Measurements from ENCODE around the gene ACOT12.
A peak's percentile ranks its signal among the peaks of the same experiment; 100 is the strongest.
"Not testable (repeated sequence)": the region's sequence is repeated elsewhere in the genome, so short reads cannot be mapped to it uniquely, and the experiment has no call there.

Gene ACOT12

GRCh38 chr5:81393783-81394718 is at the start of gene ACOT12:
ACOT12 (minus strand) TSS chr5:81394134; CDS start chr5:81394114, 20 bp downstream.
- DNase-seq (ENCODE audit: low read depth in 2 of 3, low spot score in 1 of 3), result no peak

- no peak for DNase-seq (ENCODE audit: low read depth in 2 of 3, low spot score in 1 of 3)
These were observed 41.1 kb upstream of the ACOT12 start for GRCh38 chr5:81435023-81435422.

GRCh38 chr5:81429985-81430384 is 36.1 kb upstream of the ACOT12 start:
- DNase-seq (ENCODE audit: low read depth in 2 of 3, low spot score in 1 of 3), result no peak

- DNase-seq (ENCODE audit: low read depth in 2 of 3, low spot score in 1 of 3), result no peak
These were observed 35.4 kb upstream of the ACOT12 start for GRCh38 chr5:81429363-81429762.

GRCh38 chr5:81428861-81429260 is 34.9 kb upstream of the ACOT12 start:
- DNase-seq (ENCODE audit: low read depth in 2 of 3, low spot score in 1 of 3), result no peak

GRCh38 chr5:81428446-81428845 is 34.5 kb upstream of the ACOT12 start:
- no peak for DNase-seq (ENCODE audit: low read depth in 2 of 3, low spot score in 1 of 3)

GRCh38 chr5:81427566-81427965 is 33.6 kb upstream of the ACOT12 start:
- no peak for DNase-seq (ENCODE audit: low read depth in 2 of 3, low spot score in 1 of 3)

- DNase-seq (ENCODE audit: low read depth in 2 of 3, low spot score in 1 of 3), result no peak
These were observed 32.6 kb upstream of the ACOT12 start for GRCh38 chr5:81426359-81427030.

GRCh38 chr5:81425569-81425968 is 31.6 kb upstream of the ACOT12 start:
- no peak for DNase-seq (ENCODE audit: low read depth in 2 of 3, low spot score in 1 of 3)

- no peak for DNase-seq (ENCODE audit: low read depth in 2 of 3, low spot score in 1 of 3)
These were observed 30.8 kb upstream of the ACOT12 start for GRCh38 chr5:81424728-81425127.

- DNase-seq (ENCODE audit: low read depth in 2 of 3, low spot score in 1 of 3), result no peak
These were observed 28.7 kb upstream of the ACOT12 start for GRCh38 chr5:81422671-81423070.

- peak in 1 of 3 donors; percentile 11 for DNase-seq (ENCODE audit: low read depth in 2 of 3, low spot score in 1 of 3)
These were observed 26.2 kb upstream of the ACOT12 start for GRCh38 chr5:81420039-81420667.

GRCh38 chr5:81418606-81419005 is 24.7 kb upstream of the ACOT12 start:
- no peak for DNase-seq (ENCODE audit: low read depth in 2 of 3, low spot score in 1 of 3)

- no peak for DNase-seq (ENCODE audit: low read depth in 2 of 3, low spot score in 1 of 3)
These were observed 23.1 kb upstream of the ACOT12 start for GRCh38 chr5:81417052-81417451.

- DNase-seq (ENCODE audit: low read depth in 2 of 3, low spot score in 1 of 3), result no peak
These were observed 16.0 kb upstream of the ACOT12 start for GRCh38 chr5:81409896-81410295.

- DNase-seq (ENCODE audit: low read depth in 2 of 3, low spot score in 1 of 3), result no peak
These were observed 15.4 kb upstream of the ACOT12 start for GRCh38 chr5:81409361-81409760.

GRCh38 chr5:81408496-81408895 is 14.6 kb upstream of the ACOT12 start:
- no peak for DNase-seq (ENCODE audit: low read depth in 2 of 3, low spot score in 1 of 3)

GRCh38 chr5:81407811-81408210 is 13.9 kb upstream of the ACOT12 start:
- not testable (repeated sequence) for DNase-seq (ENCODE audit: low read depth in 2 of 3, low spot score in 1 of 3)

- DNase-seq (ENCODE audit: low read depth in 2 of 3, low spot score in 1 of 3), result no peak
These were observed 11.4 kb upstream of the ACOT12 start for GRCh38 chr5:81405126-81405891.

GRCh38 chr5:81402192-81402930 is 8.4 kb upstream of the ACOT12 start:
- DNase-seq (ENCODE audit: low read depth in 2 of 3, low spot score in 1 of 3), result no peak

Data from stimulated activated CD4-positive, alpha-beta T cell treated with anti-CD3 and anti-CD28 coated beads, Interleukin-12 subunit alpha, Interleukin-12 subunit beta, amount 100 ng/mL, for 48 hours (primary cell).